Prostate gland (tissue), 2 donors: ENCODE data around the gene BECN2. TPM values are rescaled to one million over a fixed set of nuclear protein-coding genes. Genes with fewer than 3 reads are reported as not detected.
"Not testable (repeated sequence)": the region's sequence is repeated elsewhere in the genome, so short reads cannot be mapped to it uniquely, and the experiment has no call there.

Source experiments
- DNase-seq: peaks from one replicate; pipeline ENCODE4 v3.0.0-alpha.2; 2019; ENCODE audit warnings: low spot score
- H3K27ac ChIP-seq, 2 donors: fragments of 200-600 bp; sonication (generic); 2 replicates each; pipeline ENCODE4 v1.5.1; 2017 to 2019
- H3K27me3 ChIP-seq: fragments of 200-600 bp; sonication (generic); replicated peaks from 2 replicates; pipeline ENCODE4 v1.5.1; 2019; ENCODE audit not compliant: insufficient read depth
- H3K36me3 ChIP-seq, 2 donors: fragments of 200-600 bp; sonication (generic); 1 replicate in 1 of 2; 2 replicates in 1 of 2; pipeline versions ENCODE4 v1.5.1 to v1.8.1; 2017 to 2019
- H3K4me1 ChIP-seq: fragments of 200-600 bp; sonication (generic); replicated peaks from 2 replicates; pipeline ENCODE4 v1.5.1; 2019
- H3K4me3 ChIP-seq, 2 donors: fragments of 200-600 bp; sonication (generic); 2 replicates each; pipeline ENCODE4 v1.5.1; 2017 to 2019
- H3K9me3 ChIP-seq: fragments of 200-600 bp; sonication (generic); 2 replicates; pipeline ENCODE4 v1.5.1; 2017
- CTCF ChIP-seq, 4 experiments: fragments of 200-600 bp in 2 of 4; fragments of 450-650 bp in 2 of 4; sonication (generic) in 2 of 4; IDR thresholded peaks; 1 replicate in 3 of 4; 2 replicates in 1 of 4; pipeline ENCODE4 v1.5.1; 2016 to 2019; ENCODE audit warnings: antibody characterized with exemption in 4 of 4, mild to moderate bottlenecking in 2 of 4, moderate library complexity in 2 of 4
- POLR2A ChIP-seq: fragments of 450-650 bp; IDR thresholded peaks from one replicate; pipeline ENCODE4 v1.6.1; 2016; ENCODE audit warnings: antibody characterized with exemption, mild to moderate bottlenecking
- POLR2AphosphoS5 ChIP-seq: sonication (generic); formaldehyde crosslinking; IDR thresholded peaks from one replicate; pipeline ENCODE4 v1.6.1; 2017; ENCODE audit warnings: antibody characterized with exemption
- WGBS: methylation state at CpG from one replicate; pipeline ENCODE4 v1.1.5; 2018; 5-methylcytosine and 5-hydroxymethylcytosine counted together
- intact Hi-C: fragments of 100-400 bp; cut with DNase I; formaldehyde crosslinking; loops from one replicate; pipeline ENCODE4 v1.14.2; 2022
- total RNA-seq, 2 donors: library from RNA; depleted of rRNA; stranded (reverse); fragments of >200 nt; gene quantifications; one replicate each; pipeline ENCODE4 v1.1.0, GENCODE V29; 2016

The BECN2 gene
- total RNA-seq, 2 donors from 2014 or later, result not detected

- H3K4me3 ChIP-seq, result no peak overlapping the region
Observed at GRCh38 chr1:241972703-241973369, 15.3 kb downstream of the BECN2 start.

GRCh38 chr1:241976229-241976628 is 18.7 kb downstream of the BECN2 start:
- Histone ChIP-seq H3K4me1 (no peaks in the 10 kb centered on the region), H3K4me3 (no peak overlapping the region), H3K9me3 (no peaks in the 10 kb centered on the region), H3K27ac (no peak overlapping the region), H3K27me3 (no peaks in the 10 kb centered on the region), H3K36me3 (no peaks in the 10 kb centered on the region)
- TF ChIP-seq POLR2A (no peak), CTCF (IDR thresholded peaks at IDR 0.05) (no peak), POLR2AphosphoS5 (no peak)
- WGBS, result 62% methylated on average over 6 of the region's 6 CpGs
- DNase-seq, result no peak
- intact Hi-C loops, result no loop called here

More at GRCh38 chr1:241972703-241973369, 15.3 kb downstream of the BECN2 start:
- no peak overlapping the region for H3K27ac ChIP-seq
- no peak for DNase-seq
- no peaks in the 10 kb centered on the region for H3K9me3 ChIP-seq
- no peaks in the 10 kb centered on the region for H3K4me1 ChIP-seq
- 60% methylated on average over 6 of the region's 6 CpGs for WGBS
- no peak for TF ChIP-seq POLR2AphosphoS5
- no peaks in the 10 kb centered on the region for H3K36me3 ChIP-seq
- intact Hi-C loops, result no loop called here
- H3K27me3 ChIP-seq, result no peaks in the 10 kb centered on the region

GRCh38 chr1:241979071-241979470 is 21.5 kb downstream of the BECN2 start:
- Histone ChIP-seq H3K4me3 (no peak overlapping the region), H3K27ac (no peak overlapping the region), H3K4me1 (no peaks in the 10 kb centered on the region), H3K27me3 (no peaks in the 10 kb centered on the region), H3K36me3 (no peaks in the 10 kb centered on the region), H3K9me3 (no peaks in the 10 kb centered on the region)
- DNase-seq, result no peak
- intact Hi-C loops, result no loop called here
- TF ChIP-seq POLR2A, result no peak
- no peak for TF ChIP-seq POLR2AphosphoS5
- 96% methylated on average over 18 of the region's 18 CpGs for WGBS

- WGBS, result 44% methylated on average over 1 of the region's 1 CpG
- Histone ChIP-seq H3K36me3 (no peaks in the 10 kb centered on the region), H3K27me3 (no peaks in the 10 kb centered on the region), H3K27ac (no peak overlapping the region), H3K9me3 (no peaks in the 10 kb centered on the region), H3K4me3 (no peak overlapping the region), H3K4me1 (no peaks in the 10 kb centered on the region)
- DNase-seq, result no peak
- TF ChIP-seq POLR2AphosphoS5 (no peak), POLR2A (no peak), CTCF (IDR thresholded peaks at IDR 0.05) (no peak)
- intact Hi-C loops, result no loop called here
Observed at GRCh38 chr1:241979926-241980325, 22.4 kb downstream of the BECN2 start.

- TF ChIP-seq CTCF (IDR thresholded peaks at IDR 0.05), result no peak
- no peak for TF ChIP-seq POLR2AphosphoS5
- TF ChIP-seq POLR2A, result no peak
- no peak overlapping the region for H3K4me3 ChIP-seq
- no peak for DNase-seq
- no peaks in the 10 kb centered on the region for H3K36me3 ChIP-seq
- WGBS, result 84% methylated on average over 10 of the region's 10 CpGs
- intact Hi-C loops, result no loop called here
- no peaks in the 10 kb centered on the region for H3K4me1 ChIP-seq
- no peak overlapping the region for H3K27ac ChIP-seq
- no peaks in the 10 kb centered on the region for H3K27me3 ChIP-seq
- no peaks in the 10 kb centered on the region for H3K9me3 ChIP-seq
Observed at GRCh38 chr1:241985787-241986186, 28.2 kb downstream of the BECN2 start.

GRCh38 chr1:241988389-241988930 is 30.9 kb downstream of the BECN2 start:
- H3K27me3 ChIP-seq, H3K9me3 ChIP-seq, intact Hi-C loops, H3K27ac ChIP-seq, DNase-seq, H3K4me1 ChIP-seq, H3K4me3 ChIP-seq, H3K36me3 ChIP-seq: not testable (repeated sequence)
- WGBS, result 69% methylated on average over 10 of the region's 10 CpGs
